Panc1 (cell line): Measurements from ENCODE around the gene ZNF609. TPM values are rescaled to one million over a fixed set of nuclear protein-coding genes. Genes with fewer than 3 reads are reported as not detected.

ENCODE experiments used
- ATAC-seq: fragments of 200-7000 bp; cut with Tn5 transposase; 2 replicates; pipeline ENCODE4 v1.9.1; 2020; ENCODE audit warnings: mild to moderate bottlenecking, moderate library complexity
- BruUV-seq: library from RNA; stranded (reverse); fragments of 400-500 nt; replicated peaks from 2 replicates; lab custom pipeline; 2021; lab: Mats Ljungman, UMichigan
- CTCF ChIA-PET: fragments of 300-600 bp; sonication (Branson Sonifier 250); formaldehyde crosslinking; loops from one replicate; lab custom pipeline; 2022; ENCODE audit warnings: antibody characterized with exemption; lab: Charles Lee
- POLR2A ChIA-PET: fragments of 300-600 bp; sonication (Branson Sonifier 250); formaldehyde crosslinking; loops from one replicate; lab custom pipeline; 2022; ENCODE audit warnings: antibody characterized with exemption; lab: Charles Lee
- DNase-seq: peaks from one replicate; pipeline ENCODE4 v3.0.0-alpha.2; 2010; ENCODE audit warnings: low read depth, low spot score
- H3K27ac ChIP-seq: 2 replicates; pipeline ENCODE4 v1.5.1; 2011; ENCODE audit warnings: mild to moderate bottlenecking, low read length, inconsistent platforms
- H3K27me3 ChIP-seq: fragments of 200-500 bp; sonication (Bioruptor generic); 2 replicates; pipeline ENCODE4 v1.6.0; 2014; ENCODE audit warnings: low read length, inconsistent platforms; ENCODE audit not compliant: control insufficient read depth, insufficient read depth
- H3K36me3 ChIP-seq: fragments of 200-500 bp; sonication (Bioruptor generic); 2 replicates; pipeline ENCODE4 v1.5.1; 2014; ENCODE audit warnings: inconsistent platforms, mild to moderate bottlenecking, low read length, moderate library complexity; ENCODE audit not compliant: control insufficient read depth, insufficient read depth
- H3K4me1 ChIP-seq: 2 replicates; pipeline ENCODE4 v1.5.1; 2011; ENCODE audit warnings: inconsistent platforms, mild to moderate bottlenecking, low read length, moderate library complexity; ENCODE audit not compliant: control insufficient read depth, insufficient read depth
- H3K4me3 ChIP-seq, 2 experiments: 2 replicates each; pipeline ENCODE4 v1.5.1; 2011 to 2012; ENCODE audit warnings: low read depth in 2 of 2, low read length in 2 of 2, mild to moderate bottlenecking in 2 of 2, inconsistent platforms in 1 of 2, moderate library complexity in 1 of 2
- H3K9me3 ChIP-seq: fragments of 200-500 bp; sonication (Bioruptor generic); 2 replicates; pipeline ENCODE4 v1.5.1; 2014; ENCODE audit warnings: low read depth, mild to moderate bottlenecking, inconsistent platforms, low read length, moderate library complexity; ENCODE audit not compliant: control insufficient read depth, insufficient read depth
- POLR2AphosphoS5 ChIP-seq: IDR thresholded peaks from 2 replicates; pipeline ENCODE4 v1.6.1; 2012; ENCODE audit warnings: mild to moderate bottlenecking, low read depth, low read length, moderate library complexity
- REST ChIP-seq, 2 experiments: IDR thresholded peaks; 2 replicates each; pipeline ENCODE4 v1.6.1; 2011 to 2012; ENCODE audit warnings: low read depth in 2 of 2, control low read depth in 1 of 2, low read length in 1 of 2, mild to moderate bottlenecking in 1 of 2, moderate library complexity in 1 of 2; ENCODE audit not compliant: insufficient read depth in 1 of 2
- SIN3A ChIP-seq: IDR thresholded peaks from 2 replicates; pipeline ENCODE4 v1.6.1; 2012; ENCODE audit warnings: low read depth, mild to moderate bottlenecking, low read length, moderate library complexity, borderline replicate concordance; ENCODE audit not compliant: insufficient read depth
- TCF7L2 ChIP-seq: IDR thresholded peaks from 2 replicates; pipeline ENCODE4 v1.6.1; 2011; ENCODE audit warnings: mild to moderate bottlenecking, low read depth, low read length, inconsistent platforms
- in situ Hi-C: cut with HindIII; loops from 2 replicates; pipeline ENCODE4 v1.10.0; 2016; ENCODE audit warnings: low sequenced_read_pairs, low pct_unique_long_range_greater_than_20kb
- intact Hi-C: fragments of 100-400 bp; cut with micrococcal nuclease; formaldehyde crosslinking; loops from one replicate; pipeline ENCODE4 v1.10.0; 2022; ENCODE audit not compliant: unreplicated experiment
- total RNA-seq: library from RNA; stranded (reverse); gene quantifications from one replicate; pipeline ENCODE4 v1.2.1, GENCODE V29; 2021; ENCODE audit not compliant: unreplicated experiment
- TF ChIP-seq, protein P1 (sequence below): fragments of 450-650 bp; IDR thresholded peaks from 2 replicates; pipeline ENCODE4 v1.5.1; 2017; ENCODE audit warnings: mild to moderate bottlenecking

The ZNF609 gene
- total RNA-seq, 1 experiment from 2014 or later, result 47.2 TPM

DNA sequence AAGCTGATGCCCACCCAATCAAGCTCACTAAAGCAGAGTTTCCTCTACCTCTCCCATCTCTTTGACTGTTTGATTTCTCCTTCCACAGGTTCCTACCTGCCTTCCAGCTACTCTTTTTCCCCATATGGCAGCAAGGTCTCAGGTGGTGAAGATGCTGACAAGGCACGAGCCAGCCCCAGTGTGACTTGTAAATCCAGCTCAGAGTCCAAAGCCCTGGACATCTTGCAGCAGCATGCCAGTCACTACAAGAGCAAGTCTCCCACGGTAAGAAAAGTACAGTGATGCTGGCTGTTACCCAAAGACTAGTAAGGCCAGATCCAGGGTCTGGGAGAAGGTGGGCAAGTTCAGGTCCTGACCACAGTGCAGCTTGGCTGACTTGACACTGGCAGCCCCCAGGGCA lies 219.7 kb downstream of the ZNF609 start:
- no TSS peak for BruUV-seq
- ATAC-seq, result no peak
- no peaks in the 10 kb centered on the region for H3K4me1 ChIP-seq
- no peak for DNase-seq
- no peak overlapping the region for H3K4me3 ChIP-seq
- no peaks in the 10 kb centered on the region for H3K27me3 ChIP-seq
- POLR2A ChIA-PET, result interaction anchor here (0.7 kb wide), 1 partner anchor 195 kb away, joined by 3 read pairs; no protein-coding TSS in a partner anchor
- H3K36me3 ChIP-seq, result peaks cover 9% of the 10 kb centered on the region; the same call in 1 of the 2 replicates
- CTCF ChIA-PET, result interaction anchor here (0.5 kb wide), 1 partner anchor 114 kb away, joined by 3 read pairs; no protein-coding TSS in a partner anchor
- intact Hi-C loops, result loop anchor here (10.0 kb wide), 2 partner anchors 225 to 255 kb away; no protein-coding TSS in a partner anchor
- in situ Hi-C loops, result no loop called here
- H3K9me3 ChIP-seq, result no peaks in the 10 kb centered on the region
- TF ChIP-seq POLR2AphosphoS5 (no peak), SIN3A (no peak), REST (IDR thresholded peaks at IDR 0.05; ENCODE audit: insufficient read depth in 1 of 2, low read depth in 2 of 2, low read length in 1 of 2) (no peak), TCF7L2 (no peak)
- TF ChIP-seq, protein P1, sequence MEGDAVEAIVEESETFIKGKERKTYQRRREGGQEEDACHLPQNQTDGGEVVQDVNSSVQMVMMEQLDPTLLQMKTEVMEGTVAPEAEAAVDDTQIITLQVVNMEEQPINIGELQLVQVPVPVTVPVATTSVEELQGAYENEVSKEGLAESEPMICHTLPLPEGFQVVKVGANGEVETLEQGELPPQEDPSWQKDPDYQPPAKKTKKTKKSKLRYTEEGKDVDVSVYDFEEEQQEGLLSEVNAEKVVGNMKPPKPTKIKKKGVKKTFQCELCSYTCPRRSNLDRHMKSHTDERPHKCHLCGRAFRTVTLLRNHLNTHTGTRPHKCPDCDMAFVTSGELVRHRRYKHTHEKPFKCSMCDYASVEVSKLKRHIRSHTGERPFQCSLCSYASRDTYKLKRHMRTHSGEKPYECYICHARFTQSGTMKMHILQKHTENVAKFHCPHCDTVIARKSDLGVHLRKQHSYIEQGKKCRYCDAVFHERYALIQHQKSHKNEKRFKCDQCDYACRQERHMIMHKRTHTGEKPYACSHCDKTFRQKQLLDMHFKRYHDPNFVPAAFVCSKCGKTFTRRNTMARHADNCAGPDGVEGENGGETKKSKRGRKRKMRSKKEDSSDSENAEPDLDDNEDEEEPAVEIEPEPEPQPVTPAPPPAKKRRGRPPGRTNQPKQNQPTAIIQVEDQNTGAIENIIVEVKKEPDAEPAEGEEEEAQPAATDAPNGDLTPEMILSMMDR, result no peak
- H3K27ac ChIP-seq, result no peak overlapping the region

DNA sequence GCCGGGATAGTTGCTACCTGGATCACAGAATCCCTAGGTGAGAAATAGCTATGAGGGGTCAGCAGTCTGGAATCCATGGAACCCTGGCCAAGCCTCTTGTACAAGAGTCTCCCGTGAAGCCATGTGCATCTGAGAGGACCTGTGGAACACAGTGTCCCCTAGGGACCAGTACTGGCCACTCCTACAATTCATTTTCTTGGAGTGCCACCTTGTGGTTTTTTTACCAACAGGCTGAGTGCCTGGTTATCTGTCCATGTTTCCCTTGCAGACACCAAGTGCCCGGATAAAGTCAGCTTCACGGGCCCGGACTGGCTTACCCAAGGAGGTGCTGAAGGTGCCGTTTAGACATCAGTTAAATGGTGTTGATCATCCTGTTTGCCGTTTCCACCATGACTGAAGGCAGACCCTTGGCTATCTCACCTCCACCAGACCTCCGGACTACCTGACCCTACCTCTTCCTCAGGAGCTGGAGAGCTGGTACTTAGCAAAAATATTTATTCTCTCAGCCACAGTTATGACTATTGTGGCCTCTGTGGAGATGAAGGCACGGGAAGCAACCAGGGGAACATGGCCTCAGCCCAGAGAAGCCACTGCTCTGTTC lies 221.1 kb downstream of the ZNF609 start:
- Histone ChIP-seq H3K27ac (no peak overlapping the region), H3K9me3 (no peaks in the 10 kb centered on the region), H3K4me3 (no peak overlapping the region), H3K36me3 (peaks cover 9% of the 10 kb centered on the region; the same call in 1 of the 2 replicates), H3K4me1 (0 out of 2 replicates have a peak, but pooled peaks cover 6% of the 10 kb centered on the region), H3K27me3 (no peaks in the 10 kb centered on the region)
- intact Hi-C loops (loop anchor here (10.0 kb wide), 2 partner anchors 227 to 257 kb away; no protein-coding TSS in a partner anchor), in situ Hi-C loops (no loop called here)
- ChIA-PET CTCF (interaction anchor here (0.6 kb wide), 2 partner anchors 230 to 236 kb away, joined by 4 to 13 read pairs; partner anchors contain the start of gene ANKDD1A), POLR2A (no interaction called here)
- BruUV-seq, result no TSS peak
- no peak for TF ChIP-seq REST (IDR thresholded peaks at IDR 0.05; ENCODE audit: insufficient read depth in 1 of 2, low read depth in 2 of 2, low read length in 1 of 2)
- TF ChIP-seq, protein P1, result peak; percentile 88
- peak; percentile 94 for ATAC-seq
- peak; percentile 32 for DNase-seq
